Measurements from ENCODE around the gene RSRP1. TPM values are rescaled to one million over a fixed set of nuclear protein-coding genes. Genes with fewer than 3 reads are reported as not detected.

Gene RSRP1
- total and polyA plus RNA-seq, 2 of the 13 experiments (the other 11 are each of a cell fraction or from before 2014, with no cell fraction given), result 43.9 to 52.8 TPM

DNA sequence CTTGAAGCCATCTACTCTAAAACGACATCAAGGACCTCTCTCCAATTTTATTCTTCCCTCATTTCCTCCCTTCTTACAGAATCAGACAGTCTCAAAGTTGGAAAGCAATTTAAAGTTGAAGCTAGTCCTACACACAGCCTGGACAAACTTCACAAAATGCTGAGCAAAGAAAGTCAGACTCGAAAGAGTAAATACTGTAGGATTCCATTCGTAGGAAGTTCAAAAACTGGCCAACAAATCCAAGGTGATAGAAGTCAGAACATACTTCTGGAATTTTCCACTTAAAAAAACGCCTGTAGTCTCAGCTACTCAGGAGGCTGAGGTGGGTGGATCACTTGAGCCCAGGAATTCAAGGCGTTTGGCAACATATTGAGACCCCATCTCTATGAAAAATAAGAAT lies 34.5 kb downstream of the RSRP1 start (continued):
- TF ChIP-seq ZNF275 (CRISPR knock-in tag; IDR thresholded peaks at IDR 0.05; ENCODE audit: borderline replicate concordance) (no peak), MAFK (conservative IDR thresholded peaks at IDR 0.05 in 1 of 2, IDR thresholded peaks at IDR 0.05 in 1 of 2; ENCODE audit: low read length in 2 of 2) (peak; percentile 41 to 55; a peak in 2 of 4 replicates)

DNA sequence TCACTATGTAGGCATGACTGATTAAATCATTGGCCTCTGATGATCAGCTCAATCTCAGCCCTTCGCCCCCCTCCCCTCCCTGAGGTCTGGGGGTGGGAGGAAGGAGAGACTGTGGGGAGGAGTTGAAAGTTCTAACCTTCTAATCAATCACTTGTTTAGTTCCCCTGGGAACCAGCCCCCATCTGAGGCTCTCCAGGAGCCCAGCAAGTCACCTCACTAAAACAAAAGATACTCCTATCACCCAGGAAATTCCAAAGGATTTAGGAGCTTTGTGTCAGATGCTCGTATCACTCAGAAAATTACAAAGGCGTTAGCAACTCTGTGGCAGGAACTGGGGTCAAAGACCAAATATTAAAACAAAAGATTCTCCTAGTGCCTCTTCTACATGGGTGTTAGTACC lies 36.5 kb downstream of the RSRP1 start:
- WGBS (ENCODE audit: low lambda C conversion rate), result 43% methylated on average over 3 of the region's 3 CpGs
- Histone ChIP-seq H3K27ac (ENCODE audit: extremely low read length, insufficient read depth, low read length) (no peak overlapping the region), H3K4me3 (replicated peaks in 1 of 3; ENCODE audit: insufficient read depth in 1 of 3, low read depth in 2 of 3, low read length in 3 of 3) (no peak overlapping the region), H4K20me1 (ENCODE audit: insufficient read depth, low read length) (no peaks in the 10 kb centered on the region), H3K9ac (ENCODE audit: insufficient read depth, low read depth, low read length) (no peak overlapping the region), H3K36me3 (replicated peaks in 1 of 2; ENCODE audit: control insufficient read depth in 1 of 2, insufficient read depth in 2 of 2, low read length in 2 of 2) (no peaks in the 10 kb centered on the region), H3K9me3 (ENCODE audit: low read length) (no peaks in the 10 kb centered on the region), H3K79me2 (ENCODE audit: insufficient read depth, low read length) (no peaks in the 10 kb centered on the region), H3K4me1 (ENCODE audit: insufficient read depth, low read length) (peaks cover 50% of the 10 kb centered on the region), H3K4me2 (ENCODE audit: low read depth, low read length) (no peak overlapping the region), H2AFZ (ENCODE audit: low read length) (no peak overlapping the region), H3K27me3 (ENCODE audit: control insufficient read depth in 1 of 2, insufficient read depth in 2 of 2, low read length in 2 of 2) (no peaks in the 10 kb centered on the region; a peak in 1 of 5 replicates)
- CTCF ChIA-PET (ENCODE audit: low intra/inter-chr PET ratio, low total read pairs), result no interaction called here
- DNase-seq (ENCODE audit: low spot score), result no peak
- FAIRE-seq, result no peak
- no TSS peak for BruUV-seq (replicated peaks)
- in situ Hi-C loops (cut with HindIII; ENCODE audit: extremely low pct_ligation_motif_present, low pct_unique_long_range_greater_than_20kb) (no loop called here), intact Hi-C loops (cut with micrococcal nuclease; ENCODE audit: unreplicated experiment) (no loop called here)
- TF ChIP-seq ZBTB21 (CRISPR knock-in tag; IDR thresholded peaks at IDR 0.05) (no peak), KDM5B (CRISPR knock-in tag; IDR thresholded peaks at IDR 0.05; ENCODE audit: borderline replicate concordance) (no peak)
- ATAC-seq, result no peak
- POLR2A ChIA-PET, result no interaction called here

GRCh38 chr1:25209516-25209915 lies 37.7 kb downstream of the RSRP1 start:
- Histone ChIP-seq H3K27ac (ENCODE audit: extremely low read length, insufficient read depth, low read length) (no peak overlapping the region), H4K20me1 (ENCODE audit: insufficient read depth, low read length) (no peaks in the 10 kb centered on the region), H3K4me3 (replicated peaks in 1 of 3; ENCODE audit: insufficient read depth in 1 of 3, low read depth in 2 of 3, low read length in 3 of 3) (no peak overlapping the region), H3K4me1 (ENCODE audit: insufficient read depth, low read length) (peaks cover 59% of the 10 kb centered on the region), H3K27me3 (ENCODE audit: control insufficient read depth in 1 of 2, insufficient read depth in 2 of 2, low read length in 2 of 2) (no peaks in the 10 kb centered on the region; a peak in 1 of 5 replicates), H3K36me3 (replicated peaks in 1 of 2; ENCODE audit: control insufficient read depth in 1 of 2, insufficient read depth in 2 of 2, low read length in 2 of 2) (no peaks in the 10 kb centered on the region), H2AFZ (ENCODE audit: low read length) (no peak overlapping the region), H3K4me2 (ENCODE audit: low read depth, low read length) (no peak overlapping the region), H3K9me3 (ENCODE audit: low read length) (no peaks in the 10 kb centered on the region), H3K79me2 (ENCODE audit: insufficient read depth, low read length) (no peaks in the 10 kb centered on the region), H3K9ac (ENCODE audit: insufficient read depth, low read depth, low read length) (no peak overlapping the region)
- FAIRE-seq (no peak), ATAC-seq (no peak), DNase-seq (ENCODE audit: low spot score) (no peak)
- no peak for TF ChIP-seq HMGA1 (CRISPR knock-in tag; conservative IDR thresholded peaks at IDR 0.05)
- no peak for TF ChIP-seq IRF2 (CRISPR knock-in tag; IDR thresholded peaks at IDR 0.05)
- no peak for TF ChIP-seq ZMYM3 (CRISPR knock-in tag; IDR thresholded peaks at IDR 0.05)
- no peak for TF ChIP-seq YEATS4 (CRISPR knock-in tag; IDR thresholded peaks at IDR 0.05; ENCODE audit: borderline replicate concordance)
- no peak for TF ChIP-seq ZNF446 (CRISPR knock-in tag; IDR thresholded peaks at IDR 0.05)
- no peak for TF ChIP-seq STAT5B (CRISPR knock-in tag; IDR thresholded peaks at IDR 0.05)
- TF ChIP-seq ZNF224 (CRISPR knock-in tag; IDR thresholded peaks at IDR 0.05), result no peak
- no peak for TF ChIP-seq ZNF484 (CRISPR knock-in tag; IDR thresholded peaks at IDR 0.05; ENCODE audit: borderline replicate concordance, low read depth)
- ChIA-PET CTCF (ENCODE audit: low intra/inter-chr PET ratio, low total read pairs) (no interaction called here), POLR2A (no interaction called here)
- in situ Hi-C loops (cut with HindIII; ENCODE audit: extremely low pct_ligation_motif_present, low pct_unique_long_range_greater_than_20kb), result loop anchor here (5.0 kb wide), 1 partner anchor 92 kb away; no protein-coding TSS in a partner anchor
- intact Hi-C loops (cut with micrococcal nuclease; ENCODE audit: unreplicated experiment), result loop anchor here (5.0 kb wide), 1 partner anchor 172 kb away; no protein-coding TSS in a partner anchor
- BruUV-seq (replicated peaks), result no TSS peak
- WGBS (ENCODE audit: low lambda C conversion rate), result 78% methylated on average over 4 of the region's 4 CpGs
